KOPT-K1 (cell line): ENCODE measurements around the gene PDE4B.

Source experiments
- H3K27ac ChIP-seq: fragments of 200-600 bp; sonication (generic); 2 replicates; pipeline ENCODE4 v1.5.1; 2016; ENCODE audit warnings: antibody characterized with exemption, mild to moderate bottlenecking, low read depth, low read length; ENCODE audit not compliant: poor library complexity, severe bottlenecking
- H3K36me3 ChIP-seq: fragments of 200-600 bp; sonication (generic); 2 replicates; pipeline ENCODE4 v1.5.1; 2017; ENCODE audit warnings: antibody characterized with exemption, mild to moderate bottlenecking, low read length, moderate library complexity; ENCODE audit not compliant: insufficient read depth
- H3K9me3 ChIP-seq: fragments of 200-600 bp; sonication (generic); 2 replicates; pipeline ENCODE4 v1.5.1; 2017; ENCODE audit warnings: antibody characterized with exemption, low read length, mild to moderate bottlenecking; ENCODE audit not compliant: insufficient read depth, poor library complexity, severe bottlenecking

PDE4B gene

DNA sequence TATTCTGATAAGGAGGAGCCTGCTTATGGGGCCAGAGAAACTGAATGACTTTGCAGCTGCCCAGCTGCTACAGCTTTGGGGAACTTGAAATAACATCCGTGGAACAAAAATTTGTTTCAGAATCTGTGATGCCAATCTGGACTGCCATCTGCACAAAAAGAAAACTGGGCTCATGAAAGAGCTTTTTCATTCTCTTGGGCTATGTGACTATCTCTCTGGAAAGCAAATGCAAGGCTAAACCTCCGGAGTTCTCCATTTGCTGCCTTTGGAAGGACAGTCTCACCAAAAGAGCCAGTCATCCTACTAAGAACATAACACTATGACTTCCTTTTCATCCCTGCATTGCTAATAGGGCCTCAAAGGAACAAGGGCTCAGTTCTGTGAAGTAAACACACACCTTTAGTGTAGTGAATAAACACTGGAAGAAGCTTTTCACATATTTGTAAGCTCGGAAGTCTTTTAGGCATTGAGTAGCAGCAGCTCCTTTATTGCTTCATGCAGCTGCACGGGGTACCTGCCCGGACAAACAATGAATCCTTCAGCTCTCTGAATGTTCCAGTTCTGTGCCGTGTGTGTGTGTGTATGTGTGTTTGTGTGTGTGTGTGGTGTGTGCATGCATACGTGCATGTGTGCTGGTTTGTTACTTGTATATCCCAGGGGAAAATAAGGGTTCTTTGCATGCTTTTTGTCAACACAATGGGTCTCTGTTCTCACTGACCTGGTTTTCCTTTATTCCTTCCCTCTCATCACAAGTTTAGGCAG, 485.7 kb downstream of the PDE4B start:
- Histone ChIP-seq H3K36me3 (no peaks in the 10 kb centered on the region), H3K9me3 (no peaks in the 10 kb centered on the region), H3K27ac (no peak overlapping the region)

GRCh38 chr1:66281808-66282207, 489.1 kb downstream of the PDE4B start:
- no peaks in the 10 kb centered on the region for H3K9me3 ChIP-seq
- H3K36me3 ChIP-seq = no peaks in the 10 kb centered on the region
- H3K27ac ChIP-seq = no peak overlapping the region

DNA sequence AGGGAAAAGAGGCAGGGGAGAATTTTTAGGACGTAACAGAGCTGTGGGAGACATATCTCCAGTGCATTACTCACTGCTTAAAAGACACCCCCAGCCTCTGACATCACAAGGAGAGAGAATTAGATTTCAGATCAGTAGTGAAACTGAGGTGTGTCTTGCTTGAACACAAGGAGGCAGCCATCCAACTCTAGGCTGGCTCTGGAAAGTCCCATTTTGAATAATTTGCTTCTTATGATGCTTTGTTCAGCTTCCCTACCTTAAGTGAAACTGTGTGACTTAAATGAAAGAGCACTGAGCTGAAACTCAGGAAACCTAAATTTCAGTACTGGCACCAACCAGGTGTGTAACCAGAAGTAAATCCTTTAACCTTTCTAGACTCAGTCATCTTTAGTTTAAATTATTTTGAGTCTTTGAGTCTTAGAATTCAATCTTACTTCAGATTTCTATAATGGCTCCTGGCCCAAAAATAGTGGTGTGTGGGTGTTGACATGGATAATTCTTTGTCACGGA, 489.7 kb downstream of the PDE4B start:
- no peaks in the 10 kb centered on the region for H3K36me3 ChIP-seq
- no peak overlapping the region for H3K27ac ChIP-seq
- no peaks in the 10 kb centered on the region for H3K9me3 ChIP-seq

DNA sequence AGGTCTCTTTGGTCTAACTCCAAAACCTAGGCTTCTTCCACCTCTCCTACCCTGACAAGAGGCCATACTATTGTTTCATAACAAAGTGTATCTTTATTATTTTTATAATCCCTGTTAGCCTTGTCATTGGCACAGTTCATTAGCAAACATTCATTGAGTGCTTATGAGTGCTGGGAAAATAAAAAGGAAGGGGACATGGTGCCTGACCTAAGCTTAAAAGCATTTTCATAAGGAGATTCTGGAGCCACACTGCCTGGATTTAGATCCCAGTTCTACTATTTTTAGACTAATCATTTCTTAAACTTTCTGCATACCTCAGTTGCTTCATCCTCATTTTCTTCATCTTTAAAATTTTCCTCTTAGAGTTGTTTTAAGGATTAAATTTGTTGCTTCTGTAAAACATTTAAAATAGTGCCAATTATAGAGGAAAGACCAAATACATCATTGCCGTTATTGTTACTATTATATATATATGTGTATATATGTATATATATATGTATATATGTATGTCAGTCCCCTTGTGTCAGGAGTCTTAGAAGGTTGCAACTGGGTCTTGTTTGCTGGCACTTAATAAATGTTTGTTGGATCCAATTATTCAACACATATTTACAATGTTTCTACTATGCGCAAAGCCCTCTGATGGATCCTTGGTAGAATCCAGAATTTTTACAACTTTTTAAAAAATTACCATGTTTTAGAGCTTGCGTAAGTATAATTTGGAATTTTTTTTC, 490.4 kb downstream of the PDE4B start:
- Histone ChIP-seq H3K9me3 (no peaks in the 10 kb centered on the region), H3K27ac (no peak overlapping the region), H3K36me3 (no peaks in the 10 kb centered on the region)

DNA sequence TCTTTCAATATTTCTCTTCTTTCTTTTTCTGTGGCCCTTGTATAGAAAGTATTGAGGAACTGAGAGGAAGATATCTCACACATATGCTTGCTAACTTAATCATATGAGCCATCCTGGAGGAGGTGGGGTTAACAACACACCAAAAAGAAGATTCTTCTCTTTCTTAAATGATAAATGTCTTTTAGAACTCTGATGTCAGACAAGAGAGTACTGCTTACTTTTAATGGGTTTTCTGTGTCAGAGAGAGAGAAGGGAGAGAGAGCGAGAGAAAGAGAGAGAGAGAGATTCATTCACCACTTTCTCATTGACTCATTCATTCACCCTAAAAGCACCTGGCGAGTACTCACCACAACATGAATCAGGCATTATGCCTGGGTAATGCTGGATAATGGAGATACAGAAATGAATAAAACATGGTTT, 490.9 kb downstream of the PDE4B start:
- H3K9me3 ChIP-seq = no peaks in the 10 kb centered on the region
- H3K27ac ChIP-seq = no peak overlapping the region
- no peaks in the 10 kb centered on the region for H3K36me3 ChIP-seq

GRCh38 chr1:66284746-66285145, 492.1 kb downstream of the PDE4B start:
- H3K9me3 ChIP-seq = no peaks in the 10 kb centered on the region

DNA sequence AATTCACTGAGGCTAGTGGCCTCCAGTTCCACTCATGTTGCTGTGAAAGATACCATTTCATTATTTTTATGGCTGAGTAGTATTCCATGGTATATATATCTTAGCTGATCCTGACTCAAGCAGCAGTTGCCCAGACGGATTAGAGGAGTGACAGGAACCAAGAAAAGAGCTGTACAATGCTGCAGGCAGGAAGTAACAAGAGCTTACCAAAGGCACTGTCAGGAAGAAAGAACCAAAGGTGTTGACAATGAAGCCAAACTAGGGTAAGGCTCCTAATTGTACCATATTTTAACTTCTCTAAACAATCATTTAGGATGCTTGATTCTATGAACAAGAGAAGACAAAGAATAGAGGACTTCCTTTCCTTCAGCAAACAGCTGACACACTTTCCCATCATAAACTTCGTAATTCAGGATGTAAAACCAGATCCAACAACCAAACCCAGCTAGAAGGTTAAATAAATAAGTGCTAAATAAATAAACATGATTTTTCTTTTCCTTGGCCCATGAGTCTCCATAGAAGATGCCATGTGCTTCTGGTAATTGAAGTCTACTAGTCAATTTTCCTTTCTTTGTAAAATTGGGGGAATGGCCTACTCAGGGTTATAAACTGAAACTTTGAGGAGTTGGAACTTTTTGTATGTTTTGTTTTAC, 493.0 kb downstream of the PDE4B start:
- H3K36me3 ChIP-seq = no peaks in the 10 kb centered on the region
- H3K9me3 ChIP-seq = no peaks in the 10 kb centered on the region
- no peak overlapping the region for H3K27ac ChIP-seq

More at GRCh38 chr1:66284746-66285145, 492.1 kb downstream of the PDE4B start:
- no peaks in the 10 kb centered on the region for H3K36me3 ChIP-seq
- H3K27ac ChIP-seq = no peak overlapping the region

- Histone ChIP-seq H3K9me3 (no peaks in the 10 kb centered on the region), H3K36me3 (no peaks in the 10 kb centered on the region), H3K27ac (no peak overlapping the region)
These were observed 493.6 kb downstream of the PDE4B start for GRCh38 chr1:66286307-66286706.

GRCh38 chr1:66288048-66288447, 495.4 kb downstream of the PDE4B start:
- Histone ChIP-seq H3K36me3 (no peaks in the 10 kb centered on the region), H3K27ac (no peak overlapping the region), H3K9me3 (no peaks in the 10 kb centered on the region)

DNA sequence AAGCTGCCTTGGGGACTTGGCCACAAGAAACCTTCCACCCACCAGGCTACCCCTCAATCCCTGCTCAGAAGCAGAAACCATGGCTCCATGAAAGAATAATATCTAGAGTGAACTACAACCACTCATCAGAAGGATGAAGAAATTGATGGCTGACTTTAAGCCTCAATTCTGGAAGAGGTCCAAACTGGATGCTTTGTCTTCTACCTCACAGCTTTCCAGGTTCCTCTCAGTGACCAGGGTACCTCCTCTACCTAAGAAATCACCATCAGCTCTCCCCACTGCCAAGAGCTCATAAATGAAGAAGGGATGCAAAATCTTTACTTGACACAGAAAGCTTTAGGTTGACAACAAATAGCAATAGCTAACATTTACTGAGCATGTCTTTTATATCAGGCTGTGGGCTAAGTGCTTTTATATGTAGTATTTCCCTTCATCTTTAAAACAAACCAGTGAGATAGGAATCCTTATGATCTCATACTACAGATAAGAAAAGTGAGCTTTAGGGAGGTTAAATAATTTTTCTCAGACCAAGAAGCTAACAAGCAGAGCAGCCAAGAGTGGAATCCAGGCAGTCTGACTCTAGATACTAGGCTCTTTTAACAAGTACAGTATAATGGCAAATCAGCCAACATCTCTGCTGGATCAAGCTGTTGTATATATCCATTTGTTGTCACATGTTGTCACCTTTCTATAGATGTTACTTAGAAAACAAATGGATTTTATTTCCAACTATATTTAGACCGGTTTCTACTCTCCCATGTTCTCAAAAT, 498.3 kb downstream of the PDE4B start:
- H3K36me3 ChIP-seq = no peaks in the 10 kb centered on the region
- no peaks in the 10 kb centered on the region for H3K9me3 ChIP-seq
- H3K27ac ChIP-seq = no peak overlapping the region

DNA sequence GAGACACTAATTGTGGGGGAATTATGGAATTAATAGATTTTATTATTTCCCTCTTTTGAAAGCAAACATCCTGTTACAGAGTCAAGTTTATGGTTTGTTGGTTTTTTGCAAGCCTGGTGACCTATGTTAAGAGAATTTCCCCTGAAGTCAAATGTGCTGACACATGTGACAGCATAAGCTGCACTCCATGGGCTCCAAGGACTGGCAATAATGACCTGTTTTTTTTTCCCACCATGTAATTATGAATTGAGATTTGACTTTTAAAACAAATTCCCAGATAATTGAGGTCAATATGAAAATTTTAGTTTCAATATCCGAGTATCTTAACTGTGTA, 498.8 kb downstream of the PDE4B start:
- Histone ChIP-seq H3K27ac (no peak overlapping the region), H3K36me3 (no peaks in the 10 kb centered on the region), H3K9me3 (no peaks in the 10 kb centered on the region)

GRCh38 chr1:66292305-66292704, 499.6 kb downstream of the PDE4B start:
- Histone ChIP-seq H3K27ac (no peak overlapping the region), H3K36me3 (no peaks in the 10 kb centered on the region), H3K9me3 (no peaks in the 10 kb centered on the region)

- Histone ChIP-seq H3K27ac (no peak overlapping the region), H3K36me3 (no peaks in the 10 kb centered on the region), H3K9me3 (no peaks in the 10 kb centered on the region)
These were observed 500.2 kb downstream of the PDE4B start for GRCh38 chr1:66292944-66293343.

DNA sequence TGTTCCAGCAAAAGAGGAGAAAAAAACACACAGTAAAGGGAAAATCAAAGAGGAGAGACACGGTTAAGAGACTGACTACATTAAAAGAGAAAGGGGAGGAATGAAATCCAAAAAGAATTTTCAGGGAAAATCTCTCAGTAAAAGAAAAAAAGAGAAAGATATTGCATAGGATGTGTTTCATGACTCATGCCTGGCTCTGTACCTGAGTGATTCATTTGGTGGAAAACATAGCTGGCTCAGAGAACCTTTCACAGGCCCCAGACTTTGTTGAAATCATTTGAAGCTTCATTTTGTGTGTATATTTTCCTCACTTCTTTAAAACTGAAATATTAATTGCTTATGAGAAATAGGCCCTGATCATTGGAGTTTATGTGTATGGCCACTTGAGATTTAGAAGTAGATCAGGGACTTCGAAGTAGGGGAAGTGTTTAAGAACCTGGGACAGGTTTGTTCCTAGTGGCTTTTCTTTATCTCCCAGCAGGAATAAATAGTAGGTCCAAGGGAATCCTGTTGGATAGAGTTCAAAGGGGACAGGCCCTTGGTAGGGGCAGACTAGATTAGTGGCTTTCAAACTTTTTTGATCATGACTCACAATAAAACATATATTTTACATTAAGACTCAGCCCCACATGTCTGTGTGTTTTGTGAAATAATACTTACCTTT, 502.1 kb downstream of the PDE4B start:
- Histone ChIP-seq H3K27ac (no peak overlapping the region), H3K9me3 (no peaks in the 10 kb centered on the region), H3K36me3 (no peaks in the 10 kb centered on the region)
